Activated T-cell treated with anti-CD3 and anti-CD28 coated beads, Interleukin-2, amount 50 U/mL, for 48 hours (primary cell): ENCODE results near the gene CHMP4A.

Experiments used
- DNase-seq, 2 experiments: peaks; one replicate each; pipeline ENCODE4 v3.0.0-alpha.2; 2020

The CHMP4A gene

DNA sequence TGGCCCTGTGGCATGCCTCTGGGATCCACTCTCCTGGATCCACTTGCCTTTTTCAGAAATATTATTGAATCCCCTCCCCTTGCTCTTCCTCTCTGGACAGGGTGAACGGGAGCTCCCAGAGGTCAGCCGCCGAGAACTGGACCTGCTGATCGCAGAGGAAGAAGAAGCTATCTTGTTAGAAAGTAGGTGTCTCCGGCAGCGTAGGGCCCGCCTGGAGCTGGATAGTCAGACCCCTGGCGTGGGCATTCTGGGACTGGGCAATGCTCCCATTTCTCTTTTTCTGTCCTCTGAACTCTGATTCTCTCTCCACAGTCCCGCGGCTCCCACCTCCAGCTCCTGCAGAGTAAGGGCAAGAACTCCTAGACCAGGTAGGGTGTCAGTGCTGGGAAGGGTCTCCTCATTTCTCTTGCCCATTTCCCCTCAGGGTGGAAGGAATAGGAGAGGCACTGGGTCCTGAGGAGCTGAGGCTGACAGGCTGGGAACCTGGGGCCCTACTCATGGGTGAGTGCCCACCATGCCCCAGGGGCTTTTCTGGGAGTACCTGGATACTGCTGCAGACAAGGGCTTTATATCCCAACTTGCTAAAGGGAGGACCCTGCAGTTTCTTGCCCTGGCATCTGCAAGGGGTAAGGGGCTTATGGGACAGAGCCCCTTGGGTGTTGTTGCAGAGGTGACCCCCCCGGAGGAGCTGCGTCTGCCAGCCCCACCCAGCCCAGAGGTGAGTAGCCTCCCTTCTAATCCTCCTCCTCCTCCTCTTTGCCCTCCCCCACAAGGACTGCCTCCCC lies 36.1 kb downstream of the CHMP4A start:
- no peak for DNase-seq

GRCh38 chr14:24176599-24176998 lies 36.7 kb downstream of the CHMP4A start:
- no peak for DNase-seq

DNA sequence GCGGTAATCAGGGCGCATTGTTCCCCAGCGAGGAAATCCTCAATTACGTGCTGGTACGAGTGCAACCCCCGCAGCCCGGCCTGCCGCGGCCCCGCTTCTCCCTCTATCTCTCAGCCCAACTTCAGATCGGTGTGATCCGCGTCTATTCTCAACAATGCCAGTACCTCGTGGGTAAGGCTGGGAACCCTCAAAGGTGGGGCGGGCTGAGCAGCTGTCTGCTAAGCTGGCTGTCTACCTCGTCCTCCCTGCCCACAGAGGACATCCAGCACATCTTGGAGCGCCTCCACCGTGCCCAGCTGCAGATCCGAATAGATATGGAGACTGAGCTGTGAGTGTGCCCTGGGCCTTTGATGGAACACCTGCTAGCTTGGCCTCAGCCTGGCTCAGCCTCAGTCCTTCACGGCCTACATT lies 40.4 kb downstream of the CHMP4A start:
- no peak for DNase-seq

- no peak for DNase-seq
Observed at GRCh38 chr14:24172261-24172860, 40.9 kb downstream of the CHMP4A start.

DNA sequence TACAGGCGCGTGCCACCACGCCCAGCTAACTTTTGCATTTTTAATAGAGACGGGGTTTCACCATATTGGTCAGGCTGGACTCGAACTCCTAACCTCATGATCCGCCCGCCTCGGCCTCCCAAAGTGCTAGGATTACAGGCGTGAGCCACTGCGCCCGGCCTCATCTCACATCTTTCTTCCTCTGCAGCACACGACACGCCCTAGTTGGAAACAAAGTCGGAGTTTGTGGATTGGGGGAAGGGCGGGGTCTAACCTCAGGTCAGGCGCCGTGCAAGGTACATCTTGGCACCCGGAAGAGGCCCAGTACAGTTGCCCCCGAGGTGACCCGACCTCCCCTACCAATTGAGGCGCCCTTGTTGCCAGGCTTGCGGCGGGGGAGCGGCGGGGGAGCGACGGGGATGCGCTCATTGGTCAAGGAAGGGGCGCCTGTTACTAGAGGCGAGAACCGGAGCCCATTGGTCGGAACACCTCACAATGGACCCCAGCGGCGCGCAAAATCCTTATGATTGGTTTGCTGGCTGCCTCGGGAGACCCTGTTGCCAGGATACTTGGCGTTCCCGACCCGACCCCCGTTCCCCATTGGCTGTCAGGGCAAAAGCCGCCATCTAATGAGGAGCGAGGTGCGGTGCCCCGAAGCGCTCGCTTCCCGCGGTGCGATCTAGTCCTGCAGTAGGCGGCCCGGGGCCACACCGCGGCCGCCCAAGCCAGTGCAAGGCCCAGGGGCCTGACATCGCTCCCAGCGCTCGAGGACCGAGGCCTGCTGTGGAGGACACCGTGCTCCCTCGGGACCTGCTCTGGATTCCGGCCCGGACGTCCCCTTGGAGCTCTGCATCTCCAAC lies 41.6 kb downstream of the CHMP4A start, which contains the start of gene REC8:
Gene REC8, plus strand, starts transcription at position 659 of the 839 bp plus-strand sequence. CDS start 473 bp downstream, outside the sequence.
- DNase-seq: peak; percentile 79 to 81

DNA sequence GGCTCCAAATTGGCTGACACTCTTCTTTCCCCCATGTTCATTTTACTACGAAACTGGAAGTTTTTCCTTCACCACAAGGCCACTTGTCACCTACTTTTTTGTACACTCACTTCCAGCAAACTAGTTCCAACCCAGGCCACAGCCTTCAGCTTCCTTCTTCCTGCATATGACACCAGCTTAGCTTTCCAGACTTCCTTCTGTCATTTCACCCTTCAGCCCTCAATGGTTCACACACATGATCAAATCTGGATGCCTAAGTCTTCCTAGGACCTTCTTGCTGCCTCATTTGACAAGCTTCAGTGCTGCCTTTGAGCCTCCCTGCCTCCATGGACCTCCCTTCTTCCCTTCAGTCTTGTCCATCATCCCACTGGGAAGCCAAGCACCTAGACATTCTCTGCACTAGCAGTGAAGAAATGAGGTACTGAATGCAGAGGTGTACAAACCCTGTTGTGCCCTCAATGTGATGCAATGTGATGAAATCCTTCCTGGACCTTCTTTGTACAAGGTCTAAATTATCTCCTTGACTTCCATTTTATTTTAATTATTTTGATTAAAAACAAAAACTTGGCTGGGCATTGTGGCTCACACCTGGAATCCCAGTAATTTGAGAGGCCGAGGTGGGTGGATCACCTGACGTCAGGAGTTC lies 45.7 kb downstream of the CHMP4A start:
- no peak for DNase-seq

- no peak for DNase-seq
Observed at GRCh38 chr14:24165785-24166184, 47.5 kb downstream of the CHMP4A start.

- DNase-seq: no peak
Observed at GRCh38 chr14:24164518-24164991, 48.7 kb downstream of the CHMP4A start.

DNA sequence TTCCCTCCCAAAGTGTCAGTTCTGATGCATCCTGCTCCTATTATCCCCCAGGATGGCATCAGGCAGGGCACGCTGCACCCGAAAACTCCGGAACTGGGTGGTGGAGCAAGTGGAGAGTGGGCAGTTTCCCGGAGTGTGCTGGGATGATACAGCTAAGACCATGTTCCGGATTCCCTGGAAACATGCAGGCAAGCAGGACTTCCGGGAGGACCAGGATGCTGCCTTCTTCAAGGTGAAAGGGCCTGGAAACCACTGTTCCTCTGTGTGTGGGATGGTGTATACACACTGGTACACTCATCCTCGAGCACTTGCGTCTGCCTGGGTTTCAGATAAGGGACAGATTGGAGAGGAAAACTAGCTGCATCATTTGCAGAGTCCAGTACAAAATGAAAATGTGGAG lies 51.2 kb downstream of the CHMP4A start:
- peak in 1 of 2 experiments; percentile 50 for DNase-seq

GRCh38 chr14:24160850-24161804 lies 52.2 kb downstream of the CHMP4A start, which contains the start of gene IRF9:
Gene IRF9 (plus strand): TSS chr14:24161265. CDS start chr14:24162145, 880 bp downstream.
- peak; percentile 100 for DNase-seq

DNA sequence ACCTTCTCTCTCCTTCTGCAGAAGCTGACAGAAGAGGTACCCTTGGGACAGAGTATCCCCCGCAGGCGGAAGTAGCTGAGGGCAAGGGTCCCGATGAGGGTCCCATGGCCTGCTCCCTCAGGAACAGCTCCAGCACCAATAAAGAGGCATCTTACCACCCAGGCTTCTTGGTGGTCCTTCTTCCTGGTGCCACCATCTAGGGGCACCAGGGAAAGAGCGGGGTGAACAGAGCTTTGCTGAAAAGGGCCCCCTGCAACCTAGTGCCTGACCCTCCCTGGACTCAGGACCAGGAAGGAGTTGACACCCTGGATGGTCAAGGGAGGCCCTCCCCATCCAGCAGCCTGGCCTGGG lies 52.8 kb downstream of the CHMP4A start:
- no peak for DNase-seq

DNA sequence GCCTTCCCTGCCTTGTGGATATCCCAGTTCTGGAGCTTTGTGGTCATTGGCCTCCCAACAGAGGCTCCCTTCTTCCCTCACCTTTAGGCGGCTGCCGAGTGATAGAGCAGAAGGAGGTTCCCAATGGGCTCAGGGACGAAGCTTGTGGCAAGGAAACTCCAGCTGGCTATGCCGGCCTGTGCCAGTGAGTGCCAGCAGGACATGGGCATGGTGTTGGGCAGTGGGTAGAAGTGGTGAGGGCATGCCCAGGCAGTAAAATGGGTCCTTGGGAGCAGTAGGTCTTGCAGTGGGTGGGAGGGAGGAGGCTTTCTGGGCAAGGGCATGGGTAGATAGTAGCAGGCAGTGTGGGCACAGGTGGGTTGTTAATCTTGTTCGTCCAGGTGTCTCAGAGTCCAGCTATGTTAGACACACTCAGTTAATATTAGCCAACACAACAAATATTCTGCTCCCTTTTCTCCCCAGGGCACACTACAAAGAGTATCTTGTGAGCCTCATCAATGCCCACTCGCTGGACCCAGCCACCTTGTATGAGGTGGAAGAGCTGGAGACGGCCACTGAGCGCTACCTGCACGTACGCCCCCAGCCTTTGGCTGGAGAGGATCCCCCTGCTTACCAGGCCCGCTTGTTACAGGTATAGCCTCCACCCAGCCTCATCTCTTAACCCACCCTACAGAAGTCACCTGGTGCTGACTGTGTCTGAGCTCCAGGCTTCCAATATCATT lies 53.4 kb downstream of the CHMP4A start:
- no peak for DNase-seq
